GM20431 (cell line): ENCODE results near the gene NANOS3.

Source experiments
- in situ Hi-C: fragments of 300-500 bp; cut with MseI, MboI; formaldehyde crosslinking; loops from one replicate; pipeline ENCODE4 v1.15.0; 2020; ENCODE audit warnings: low sequenced_read_pairs; ENCODE audit not compliant: unreplicated experiment

Gene NANOS3

GRCh38 chr19:13876834-13877233 lies at the start of gene NANOS3:
Gene NANOS3, plus strand, starts transcription at chr19:13877134. Its CDS starts 115 bp downstream, at chr19:13877249.
- in situ Hi-C loops = loop anchor here (5.0 to 10.0 kb wide), 2 partner anchors 195 to 272 kb away; partner anchors contain the start of gene MISP3

GRCh38 chr19:13827656-13828055 lies 49.3 kb upstream of the NANOS3 start:
- in situ Hi-C loops = no loop called here

- in situ Hi-C loops = no loop called here
Observed at GRCh38 chr19:13830114-13830740, 46.7 kb upstream of the NANOS3 start.

- in situ Hi-C loops = no loop called here
Observed at GRCh38 chr19:13830741-13831536, 46.0 kb upstream of the NANOS3 start.

- in situ Hi-C loops = no loop called here
Observed at GRCh38 chr19:13831537-13832467, 45.1 kb upstream of the NANOS3 start.

- in situ Hi-C loops = no loop called here
Observed at GRCh38 chr19:13833330-13834243, 43.3 kb upstream of the NANOS3 start.

- in situ Hi-C loops = no loop called here
Observed at GRCh38 chr19:13834244-13835069, 42.5 kb upstream of the NANOS3 start.

- in situ Hi-C loops = no loop called here
Observed at GRCh38 chr19:13835791-13836723, 40.9 kb upstream of the NANOS3 start.

GRCh38 chr19:13838435-13839129 lies 38.4 kb upstream of the NANOS3 start:
- in situ Hi-C loops = no loop called here

GRCh38 chr19:13839130-13839937 lies 37.6 kb upstream of the NANOS3 start:
- in situ Hi-C loops = no loop called here

- in situ Hi-C loops = no loop called here
Observed at GRCh38 chr19:13839938-13840304, 37.0 kb upstream of the NANOS3 start.

- in situ Hi-C loops = no loop called here
Observed at GRCh38 chr19:13840305-13841085, 36.4 kb upstream of the NANOS3 start.

- in situ Hi-C loops = no loop called here
Observed at GRCh38 chr19:13841086-13841961, 35.6 kb upstream of the NANOS3 start.

GRCh38 chr19:13841962-13842290 lies 35.0 kb upstream of the NANOS3 start:
- in situ Hi-C loops = no loop called here
